ENCODE data around the gene NLGN2. TPM values are rescaled to one million over a fixed set of nuclear protein-coding genes. Genes with fewer than 3 reads are reported as not detected.

Gene NLGN2
- total and polyA plus RNA-seq, 2 donors (not counting 1 experiment from before 2014, with no cell fraction given) = 0.52 to 3.4 TPM

DNA sequence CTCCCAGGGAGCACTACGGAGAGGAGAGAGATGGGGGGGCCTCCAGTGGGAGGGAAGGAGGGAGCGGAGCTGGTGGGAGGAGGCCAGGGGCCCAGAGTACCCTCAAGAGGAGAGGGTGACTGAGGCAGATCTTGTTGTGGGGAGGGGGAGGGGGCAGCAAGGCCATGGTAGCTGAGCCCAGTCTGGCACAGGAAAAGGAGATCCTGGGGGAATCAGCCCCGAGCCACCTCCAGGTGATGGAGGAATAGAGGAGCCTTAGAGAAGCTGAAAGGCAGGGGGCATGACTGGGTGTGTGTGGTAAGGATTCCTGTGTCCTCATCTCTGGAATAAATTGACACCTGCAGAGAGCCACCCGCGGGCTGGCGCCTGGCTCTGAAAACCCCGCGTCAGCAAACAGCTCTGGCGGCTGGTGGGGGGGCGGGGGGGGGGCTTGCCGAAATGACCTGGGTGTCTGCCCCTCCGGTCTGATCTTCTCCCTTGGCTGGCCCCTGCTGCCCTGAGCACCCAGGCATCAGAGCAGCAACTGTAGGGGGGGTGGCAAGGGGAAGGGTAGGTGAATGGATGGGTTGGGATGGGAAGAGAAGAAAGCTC is 1.3 kb upstream of the NLGN2 start:
- intact Hi-C loops (cut with micrococcal nuclease) = no loop called here
- Histone ChIP-seq H3K27me3 (replicated peaks in 1 of 4; ENCODE audit: control extremely low read depth in 1 of 4, control insufficient read depth in 3 of 4, insufficient read depth in 4 of 4, low read length in 3 of 4) (peaks cover 0 to 33% (median 4%) of the 10 kb centered on the region in 4 experiments), H4K20me1 (ENCODE audit: control insufficient read depth, insufficient read depth, low read length, poor library complexity, severe bottlenecking) (no peaks in the 10 kb centered on the region), H3K4me2 (replicated peaks; ENCODE audit: low read depth, low read length, poor library complexity, severe bottlenecking) (no peak overlapping the region), H3K9me3 (ENCODE audit: control extremely low read depth in 1 of 3, control insufficient read depth in 2 of 3, insufficient read depth in 1 of 3, low read length in 2 of 3) (peaks cover 0 to 4% (median 0%) of the 10 kb centered on the region in 3 donors), H3K4me1 (ENCODE audit: control insufficient read depth in 2 of 2, insufficient read depth in 2 of 2, low read length in 2 of 2) (peaks cover 17 to 20% of the 10 kb centered on the region in 2 donors), H3K9ac (ENCODE audit: low read length) (no peak overlapping the region), H3K4me3 (ENCODE audit: control extremely low read depth in 1 of 5, extremely low read depth in 1 of 5, insufficient read depth in 1 of 5, low read depth in 2 of 5, low read length in 4 of 5) (no peak overlapping the region), H2AFZ (ENCODE audit: insufficient read depth, low read depth, low read length, poor library complexity, severe bottlenecking) (no peak overlapping the region), H3K79me2 (ENCODE audit: control insufficient read depth, insufficient read depth, low read length) (peaks cover 6% of the 10 kb centered on the region), H3K36me3 (replicated peaks in 1 of 2; ENCODE audit: control extremely low read depth in 1 of 2, control insufficient read depth in 1 of 2, extremely low read depth in 1 of 2, insufficient read depth in 2 of 2, low read length in 1 of 2) (no peaks in the 10 kb centered on the region), H3K27ac (ENCODE audit: low read length in 2 of 2) (no peak overlapping the region)
- H3K4me3 Mint-ChIP-seq = peak overlapping the region; percentile 80
- H3K27me3 Mint-ChIP-seq = peaks cover 30% of the 10 kb centered on the region
- TF ChIP-seq CTCF (IDR thresholded peaks at IDR 0.05) (no peak), EZH2 (IDR thresholded peaks at IDR 0.05; ENCODE audit: borderline replicate concordance, insufficient read depth, low read depth, low read length, poor library complexity, severe bottlenecking) (no peak)
- ChIA-PET CTCF (interaction anchor here (1.2 kb wide), 2 partner anchors 30 to 32 kb away, joined by 3 to 4 read pairs; no protein-coding TSS in a partner anchor), POLR2A (interaction anchor here (1.2 kb wide), 1 partner anchor 186 kb away, joined by 3 read pairs; no protein-coding TSS in a partner anchor)
- no peak overlapping the region for H3K27ac Mint-ChIP-seq
- no peak for ATAC-seq (ENCODE audit: low read depth)
- no peak for DNase-seq
- H3K4me1 Mint-ChIP-seq = peaks cover 23% of the 10 kb centered on the region
- 83% methylated on average over 9 of the region's 12 CpGs for WGBS (ENCODE audit: insufficient coverage)
- H3K9me3 Mint-ChIP-seq (ENCODE audit: insufficient read depth) = no peaks in the 10 kb centered on the region

GRCh38 chr17:7407082-7407481 is 563 bp upstream of the NLGN2 start:
- POLR2A ChIA-PET = interaction anchor here (1.2 kb wide), 1 partner anchor 187 kb away, joined by 3 read pairs; no protein-coding TSS in a partner anchor
- H3K27ac Mint-ChIP-seq = no peak overlapping the region
- ATAC-seq (ENCODE audit: low read depth) (no peak), DNase-seq (no peak)
- TF ChIP-seq EZH2 (IDR thresholded peaks at IDR 0.05; ENCODE audit: borderline replicate concordance, insufficient read depth, low read depth, low read length, poor library complexity, severe bottlenecking) (no peak), CTCF (IDR thresholded peaks at IDR 0.05) (no peak)
- WGBS (ENCODE audit: insufficient coverage) = 96% methylated on average over 4 of the region's 13 CpGs
- Histone ChIP-seq H3K4me2 (replicated peaks; ENCODE audit: low read depth, low read length, poor library complexity, severe bottlenecking) (no peak overlapping the region), H3K9ac (ENCODE audit: low read length) (no peak overlapping the region), H3K27me3 (replicated peaks in 1 of 4; ENCODE audit: control extremely low read depth in 1 of 4, control insufficient read depth in 3 of 4, insufficient read depth in 4 of 4, low read length in 3 of 4) (peaks cover 0 to 33% (median 4%) of the 10 kb centered on the region in 4 experiments), H4K20me1 (ENCODE audit: control insufficient read depth, insufficient read depth, low read length, poor library complexity, severe bottlenecking) (no peaks in the 10 kb centered on the region), H3K36me3 (replicated peaks in 1 of 2; ENCODE audit: control extremely low read depth in 1 of 2, control insufficient read depth in 1 of 2, extremely low read depth in 1 of 2, insufficient read depth in 2 of 2, low read length in 1 of 2) (no peaks in the 10 kb centered on the region), H3K9me3 (ENCODE audit: control extremely low read depth in 1 of 3, control insufficient read depth in 2 of 3, insufficient read depth in 1 of 3, low read length in 2 of 3) (peaks cover 0 to 4% (median 0%) of the 10 kb centered on the region in 3 donors), H3K79me2 (ENCODE audit: control insufficient read depth, insufficient read depth, low read length) (peaks cover 6% of the 10 kb centered on the region), H2AFZ (ENCODE audit: insufficient read depth, low read depth, low read length, poor library complexity, severe bottlenecking) (no peak overlapping the region), H3K4me1 (ENCODE audit: control insufficient read depth in 2 of 2, insufficient read depth in 2 of 2, low read length in 2 of 2) (peaks cover 17 to 20% of the 10 kb centered on the region in 2 donors), H3K4me3 (ENCODE audit: control extremely low read depth in 1 of 5, extremely low read depth in 1 of 5, insufficient read depth in 1 of 5, low read depth in 2 of 5, low read length in 4 of 5) (no peak overlapping the region), H3K27ac (ENCODE audit: low read length in 2 of 2) (no peak overlapping the region)
- H3K4me1 Mint-ChIP-seq = peaks cover 23% of the 10 kb centered on the region
- intact Hi-C loops (cut with micrococcal nuclease) = no loop called here
- H3K27me3 Mint-ChIP-seq = peaks cover 30% of the 10 kb centered on the region
- no peaks in the 10 kb centered on the region for H3K9me3 Mint-ChIP-seq (ENCODE audit: insufficient read depth)
- CTCF ChIA-PET = interaction anchor here (1.1 to 1.2 kb wide), 4 partner anchors 29 to 154 kb away, joined by 3 read pairs; no protein-coding TSS in a partner anchor
- H3K4me3 Mint-ChIP-seq = peak overlapping the region; percentile 10
